ENCODE measurements around the gene PITPNC1.
"Not testable (repeated sequence)": the region's sequence is repeated elsewhere in the genome, so short reads cannot be mapped to it uniquely, and the experiment has no call there.

The PITPNC1 gene

DNA sequence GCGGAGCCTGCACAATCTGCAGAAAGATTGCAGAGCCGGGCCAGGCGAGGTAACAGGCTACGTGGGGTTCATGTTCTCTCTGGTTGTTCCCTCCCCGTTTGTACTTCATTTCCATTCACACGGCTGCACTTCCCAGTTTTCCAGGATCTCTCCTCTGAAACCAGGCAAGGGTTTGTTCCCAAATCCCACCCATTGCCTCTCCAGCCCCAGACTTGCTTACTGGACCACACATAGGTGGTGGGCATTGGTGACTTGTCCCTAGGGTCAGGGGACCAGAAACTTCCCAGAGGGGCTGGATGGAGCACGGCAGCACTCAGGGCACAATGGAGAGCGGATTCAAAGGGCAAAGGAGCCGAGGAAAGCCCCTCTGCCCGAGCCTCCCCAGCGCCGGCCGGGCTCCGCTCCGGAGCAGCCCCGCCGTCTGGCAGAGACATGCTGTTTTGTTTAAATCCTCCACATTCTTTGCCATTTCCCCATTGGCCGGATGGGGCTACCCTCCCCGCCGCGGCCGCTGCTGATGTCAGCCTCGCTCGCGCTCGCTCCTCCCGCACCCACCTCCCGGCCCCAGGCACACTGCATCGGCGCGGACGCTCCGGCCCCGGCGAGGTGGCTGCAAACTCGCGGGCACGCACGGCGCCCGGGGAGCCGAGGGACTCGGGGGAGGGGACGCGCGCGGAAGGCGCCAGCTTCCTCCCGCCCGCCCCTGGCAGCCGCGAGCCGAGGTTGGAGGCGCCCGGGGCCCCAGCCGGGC, at the start of gene PITPNC1:
PITPNC1 (plus strand) TSS at position 545 of the 751 bp plus-strand sequence.
- DNase-seq: peak; percentile 90

DNA sequence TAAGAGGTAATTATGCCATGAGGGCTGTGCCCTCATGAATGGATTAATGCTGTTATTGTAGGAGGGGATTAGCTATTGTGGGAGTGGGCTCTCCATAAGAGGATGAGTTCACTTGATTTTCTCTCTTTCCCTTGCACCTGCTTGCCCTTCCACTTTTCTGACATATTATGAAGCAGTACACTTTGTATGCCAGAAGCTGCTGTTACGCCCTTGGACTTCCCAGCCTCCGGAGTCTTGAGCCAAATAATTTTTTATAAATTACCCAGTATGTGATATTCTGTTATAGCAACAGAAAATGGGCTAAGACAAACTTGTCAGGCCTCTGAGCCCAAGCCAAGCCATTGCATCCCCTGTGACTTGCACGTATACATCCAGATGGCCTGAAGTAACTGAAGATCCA, 49.1 kb upstream of the PITPNC1 start:
- no peak for DNase-seq

DNA sequence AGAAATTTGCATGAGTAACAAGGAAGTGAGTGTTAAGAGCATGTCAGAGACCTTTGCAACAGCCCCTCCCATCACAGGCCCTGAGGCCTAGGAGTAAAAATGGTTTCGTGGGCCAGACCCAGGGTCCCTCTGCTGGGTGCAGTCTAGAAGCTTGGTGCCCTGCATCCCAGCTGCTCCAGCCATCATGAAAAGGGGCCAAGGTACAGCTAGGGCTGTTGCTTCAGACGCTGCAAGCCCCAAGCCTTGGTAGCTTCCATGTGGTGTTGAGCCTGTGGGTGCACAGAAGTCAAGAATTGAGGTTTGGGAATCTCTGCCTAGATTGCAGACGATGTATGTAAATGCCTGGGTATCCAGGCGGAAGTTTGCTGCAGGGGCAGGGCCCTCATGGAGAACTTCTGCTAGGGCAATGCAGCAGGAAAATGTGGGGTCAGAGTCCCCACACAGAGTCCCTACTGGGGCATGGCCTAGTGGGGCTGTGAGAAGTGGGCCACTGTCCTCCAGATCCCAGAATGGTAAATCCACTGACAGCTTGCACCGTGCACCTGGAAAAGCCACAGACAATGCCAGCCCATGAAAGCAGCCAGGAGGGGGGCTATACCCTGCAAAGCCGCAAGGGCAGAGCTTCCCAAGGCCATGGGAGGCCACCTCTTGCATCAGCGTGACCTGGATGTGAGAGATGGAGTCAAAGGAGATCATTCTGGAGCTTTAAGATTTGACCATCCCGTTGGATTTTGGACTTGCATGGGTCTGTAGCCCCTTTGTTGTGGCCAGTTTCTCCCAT, 45.5 kb upstream of the PITPNC1 start:
- DNase-seq: not testable (repeated sequence)

DNA sequence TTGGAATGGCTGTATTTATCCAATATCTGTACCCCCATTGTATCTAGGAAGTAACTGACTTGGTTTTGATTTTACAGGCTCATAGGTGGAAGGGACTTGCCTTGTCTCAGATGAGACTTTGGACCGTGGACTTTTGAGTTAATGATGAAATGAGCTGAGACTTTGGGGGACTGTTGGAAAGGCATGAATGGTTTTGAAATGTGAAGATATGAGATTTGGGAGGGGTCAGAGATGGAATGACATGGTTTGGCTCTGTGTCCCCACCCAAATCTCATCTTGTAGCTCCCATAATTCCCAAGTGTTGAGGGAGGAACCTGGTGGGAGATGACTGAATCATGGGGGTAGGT, 44.9 kb upstream of the PITPNC1 start:
- not testable (repeated sequence) for DNase-seq

DNA sequence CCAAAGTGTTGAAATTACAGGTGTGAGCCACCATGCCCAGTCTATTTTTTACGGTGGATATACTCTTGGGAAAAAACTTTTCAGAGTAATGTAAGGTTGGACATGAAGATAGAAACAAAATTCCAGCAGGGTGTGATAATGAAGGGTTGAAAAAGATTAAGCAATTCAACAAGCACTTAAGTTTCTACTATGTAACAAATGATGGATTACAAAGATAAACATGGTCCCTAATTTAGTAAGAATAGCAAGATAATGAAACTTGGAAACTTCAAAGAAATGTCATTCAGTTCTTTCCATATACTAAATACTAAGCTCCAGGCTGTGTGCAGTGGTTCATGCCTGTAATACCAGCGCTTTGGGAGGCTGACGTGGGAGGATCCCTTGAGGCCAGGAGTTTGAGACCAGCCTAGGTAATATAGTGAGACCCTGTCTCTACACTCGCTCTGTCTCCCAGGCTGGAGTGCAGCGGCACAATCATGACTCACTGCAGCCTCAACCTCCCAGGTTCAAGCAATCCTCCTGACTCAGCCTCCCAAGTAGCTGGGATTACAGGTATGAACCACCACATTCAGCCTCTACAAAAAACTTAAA, 41.7 kb upstream of the PITPNC1 start:
- DNase-seq: no peak

DNA sequence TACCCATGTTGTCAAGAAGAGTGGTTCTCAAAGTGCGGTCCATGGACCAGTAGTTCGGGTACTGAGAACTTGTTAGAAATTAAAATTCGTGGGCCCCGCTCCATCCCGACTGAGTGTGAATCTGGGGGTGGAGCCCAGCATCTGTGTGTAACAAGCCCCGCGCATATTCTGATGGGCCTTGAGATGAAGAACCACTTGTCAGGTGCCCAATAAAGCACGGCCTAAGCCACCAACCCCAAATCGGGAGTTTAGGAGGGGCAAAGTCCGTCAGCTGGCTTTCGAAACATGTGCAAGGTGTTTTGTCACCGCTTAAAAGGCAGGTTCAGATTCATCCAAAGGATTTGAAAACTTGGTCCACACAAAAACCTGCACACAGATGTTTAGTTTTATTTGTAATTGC, 40.2 kb upstream of the PITPNC1 start:
- DNase-seq: no peak

DNA sequence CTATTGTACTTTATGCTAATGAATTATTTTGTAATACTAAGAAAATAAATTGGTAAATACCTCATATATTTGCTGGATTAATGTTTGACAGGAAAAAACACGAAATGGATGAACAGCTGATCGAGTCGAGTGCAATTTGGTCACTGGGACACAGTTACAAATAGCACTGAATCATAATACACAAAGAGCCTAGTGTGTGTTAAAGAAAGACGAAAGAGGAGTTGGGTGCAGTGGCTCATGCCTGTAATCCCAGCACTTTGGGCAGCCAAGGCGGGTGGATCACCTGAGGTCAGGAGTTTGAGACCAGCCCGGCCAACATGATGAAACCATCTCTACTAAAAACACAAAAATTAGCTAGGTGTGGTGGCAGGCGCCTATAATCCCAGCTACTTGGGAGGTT, 38.7 kb upstream of the PITPNC1 start:
- DNase-seq: not testable (repeated sequence)

DNA sequence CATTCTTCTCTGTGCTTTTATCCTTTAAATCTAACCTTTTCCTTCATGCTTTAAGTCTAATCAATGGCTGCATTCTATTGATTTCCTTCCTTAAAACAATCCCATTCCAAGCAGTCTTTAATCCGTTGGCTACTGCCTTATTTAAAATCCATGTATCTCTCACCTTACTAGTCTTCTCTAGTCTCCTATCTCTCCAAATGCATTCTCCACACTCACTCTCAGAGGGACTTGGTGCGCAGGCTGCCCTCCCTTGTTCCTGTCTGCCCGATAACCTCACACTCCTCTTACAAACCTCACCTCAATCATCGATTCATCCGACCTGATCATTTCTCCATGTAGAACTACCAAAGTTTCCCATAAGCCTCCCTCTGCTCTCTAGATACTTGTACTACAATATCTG, 33.8 kb upstream of the PITPNC1 start:
- no peak for DNase-seq

DNA sequence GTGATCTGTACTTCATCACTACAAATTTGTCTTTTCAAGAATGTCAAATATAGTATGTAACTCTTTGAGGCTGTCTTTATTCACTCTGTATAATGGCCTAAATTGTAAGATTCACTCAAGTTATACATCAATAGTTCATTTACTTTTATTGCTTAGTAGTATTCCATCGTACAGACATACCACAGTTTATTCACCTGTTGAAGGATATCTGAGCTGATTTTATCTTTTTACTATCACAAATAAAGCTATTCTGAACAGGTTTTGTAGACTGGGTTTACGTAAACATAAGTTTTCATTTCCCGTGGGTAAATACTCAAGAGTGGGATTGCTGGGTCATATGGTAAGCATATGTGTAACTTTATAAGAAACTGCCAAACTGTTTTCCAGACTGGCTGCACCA, 29.3 kb upstream of the PITPNC1 start:
- no peak for DNase-seq

DNA sequence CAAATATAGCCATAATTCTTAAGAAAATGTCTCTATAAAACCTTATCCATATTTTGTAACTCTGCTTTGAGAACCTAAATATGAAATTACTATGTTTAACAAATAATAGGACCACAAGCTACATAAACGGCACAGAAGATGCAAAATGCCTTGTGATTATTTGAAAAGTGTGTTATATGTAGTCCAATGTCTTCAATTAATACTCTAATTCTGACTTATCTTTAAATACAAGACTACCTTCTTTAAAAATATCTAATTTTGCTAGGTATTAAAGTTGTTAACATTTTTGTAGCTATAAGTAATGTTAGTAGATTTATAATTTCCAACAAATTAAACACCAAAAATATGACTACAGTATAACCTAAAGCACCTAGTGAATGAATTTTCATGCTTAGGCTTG, 27.7 kb upstream of the PITPNC1 start:
- DNase-seq: no peak

DNA sequence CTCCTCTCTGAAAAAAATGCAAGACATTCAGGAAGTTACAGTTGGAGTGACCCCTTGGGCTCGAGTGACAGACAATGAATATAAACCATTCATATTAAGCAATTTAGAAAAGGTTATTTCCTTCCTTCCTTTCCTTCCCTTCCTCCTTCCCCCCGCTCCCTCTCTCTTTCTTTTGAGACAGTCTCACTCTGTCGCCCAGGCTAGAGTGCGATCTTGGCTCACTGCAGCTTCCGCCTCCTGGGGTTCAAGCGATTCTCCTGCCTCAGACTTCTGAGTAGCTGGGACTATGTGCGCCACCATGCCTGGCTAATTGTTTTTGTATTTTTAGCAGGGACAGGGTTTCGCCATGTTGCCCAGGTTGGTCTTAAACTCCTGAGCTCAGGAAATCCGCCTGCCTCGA, 23.9 kb upstream of the PITPNC1 start:
- DNase-seq: no peak

DNA sequence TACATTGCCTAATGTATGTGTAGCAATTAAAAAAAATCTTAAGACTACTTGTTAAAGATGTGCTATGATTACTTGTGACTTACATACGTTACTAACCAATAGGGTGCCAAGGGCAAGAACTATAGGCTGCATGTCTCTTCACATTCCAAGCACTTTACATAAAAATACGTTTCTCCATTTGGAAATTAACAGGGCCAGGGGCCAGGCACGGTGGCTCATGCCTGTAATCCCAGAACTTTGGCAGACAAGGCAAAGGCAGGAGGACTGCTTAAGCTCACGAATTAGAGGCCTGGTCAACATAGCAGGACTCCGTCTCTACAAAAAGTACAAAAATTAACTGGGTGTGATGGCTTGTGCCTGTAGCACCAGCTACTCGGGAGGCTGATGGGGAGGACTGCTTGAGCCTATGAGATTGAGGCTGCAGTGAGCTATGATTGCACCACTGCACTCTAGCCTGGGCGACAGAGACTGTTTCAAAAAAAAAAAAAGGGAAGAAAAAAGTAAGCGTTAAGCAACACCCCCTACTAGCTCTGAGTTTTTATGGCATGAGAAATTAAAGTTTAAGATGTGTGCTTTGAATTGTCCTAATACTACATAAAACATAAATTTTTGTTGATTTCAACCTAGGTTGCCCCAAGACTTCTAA, 23.0 kb upstream of the PITPNC1 start:
- no peak for DNase-seq

DNA sequence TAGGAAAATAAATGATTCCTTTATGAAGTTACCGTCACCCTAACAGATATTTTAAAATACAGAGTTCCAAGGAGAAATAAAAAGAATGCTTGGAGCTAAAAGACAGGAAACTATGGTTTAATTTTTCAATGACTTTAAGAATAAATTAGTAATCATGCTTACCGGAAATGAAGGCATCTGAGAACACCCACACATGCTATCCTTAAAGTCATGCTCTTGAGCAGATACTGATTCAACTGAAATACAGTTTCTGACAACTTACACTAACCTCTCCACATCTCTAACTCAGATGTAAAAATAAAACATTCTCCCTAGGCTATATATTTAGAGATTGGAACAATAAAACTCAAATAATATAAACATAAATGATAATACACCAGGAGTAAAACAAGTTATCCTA, 18.5 kb upstream of the PITPNC1 start:
- DNase-seq: no peak

DNA sequence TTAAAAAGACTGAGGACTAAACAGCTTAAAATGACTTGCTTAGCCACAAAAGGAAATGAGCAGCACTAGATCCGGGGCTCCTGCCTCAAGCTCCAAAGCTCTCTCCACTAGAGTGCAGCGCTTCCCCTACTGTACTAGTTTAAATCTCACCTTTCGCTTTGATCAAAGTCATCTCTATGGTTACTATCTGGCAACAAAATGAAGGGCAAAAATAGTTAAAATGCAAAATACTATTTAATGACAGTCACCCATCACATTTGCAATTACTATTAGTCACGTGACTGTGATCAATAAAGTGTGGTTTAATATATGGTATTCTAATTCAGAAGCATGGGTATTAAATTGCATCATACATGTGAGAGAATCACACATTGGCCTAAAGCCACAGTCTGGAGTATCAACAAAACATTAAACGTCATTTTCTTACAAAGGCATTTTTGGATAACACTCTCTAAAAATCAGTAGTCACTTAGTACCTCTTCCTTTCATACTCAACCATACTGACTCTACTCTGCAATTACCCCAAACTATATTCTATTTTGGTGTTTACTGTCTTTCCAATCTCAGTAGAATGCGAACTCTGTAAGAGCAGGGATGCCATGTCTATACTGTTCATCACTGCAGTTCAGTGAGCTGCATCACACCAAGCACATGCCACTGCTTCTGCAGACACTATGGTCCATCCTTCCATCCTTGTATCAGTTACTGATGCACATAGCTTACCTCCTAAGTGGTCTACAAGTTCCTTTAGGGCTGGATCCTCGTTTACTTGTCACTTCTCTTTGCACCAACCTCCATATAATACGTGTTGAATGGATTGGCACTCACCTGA, 16.9 kb upstream of the PITPNC1 start:
- no peak for DNase-seq

DNA sequence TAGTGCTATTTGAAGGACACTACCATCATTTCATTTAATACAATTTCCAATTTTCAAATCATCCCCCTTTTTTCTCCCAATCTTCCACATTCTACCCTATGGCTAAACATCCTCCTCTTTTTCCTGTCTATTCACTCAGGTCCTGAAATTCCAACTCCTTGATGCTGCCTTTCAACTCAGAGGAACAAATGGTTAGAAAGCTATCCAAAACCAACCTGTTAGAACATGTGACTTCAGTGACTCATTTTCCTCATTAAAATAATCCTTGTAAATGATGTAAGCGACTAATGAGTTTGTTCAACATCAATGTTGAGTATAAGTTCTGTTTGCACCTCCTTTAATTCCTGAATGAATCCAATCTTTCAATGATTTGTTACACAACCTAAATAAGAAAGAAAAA, 16.2 kb upstream of the PITPNC1 start:
- no peak for DNase-seq

DNA sequence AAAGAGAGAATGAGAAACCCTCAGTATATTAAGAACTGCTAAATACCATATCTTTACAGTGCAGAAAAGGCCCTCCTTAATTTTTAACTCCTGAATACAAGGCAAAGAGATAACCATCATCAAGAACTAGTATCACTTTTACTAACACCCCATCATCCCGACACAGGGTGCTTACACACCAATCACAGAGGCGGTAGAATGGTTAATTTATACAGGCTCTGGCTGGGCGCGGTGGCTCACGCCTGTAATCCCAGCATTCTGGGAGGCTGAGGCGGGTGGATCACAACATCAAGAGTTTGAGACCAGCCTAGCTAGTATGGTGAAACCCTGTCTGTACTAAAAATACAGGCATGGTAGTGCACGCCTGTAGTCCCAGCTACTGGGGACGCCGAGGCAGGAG, 14.9 kb upstream of the PITPNC1 start:
- no peak for DNase-seq

DNA sequence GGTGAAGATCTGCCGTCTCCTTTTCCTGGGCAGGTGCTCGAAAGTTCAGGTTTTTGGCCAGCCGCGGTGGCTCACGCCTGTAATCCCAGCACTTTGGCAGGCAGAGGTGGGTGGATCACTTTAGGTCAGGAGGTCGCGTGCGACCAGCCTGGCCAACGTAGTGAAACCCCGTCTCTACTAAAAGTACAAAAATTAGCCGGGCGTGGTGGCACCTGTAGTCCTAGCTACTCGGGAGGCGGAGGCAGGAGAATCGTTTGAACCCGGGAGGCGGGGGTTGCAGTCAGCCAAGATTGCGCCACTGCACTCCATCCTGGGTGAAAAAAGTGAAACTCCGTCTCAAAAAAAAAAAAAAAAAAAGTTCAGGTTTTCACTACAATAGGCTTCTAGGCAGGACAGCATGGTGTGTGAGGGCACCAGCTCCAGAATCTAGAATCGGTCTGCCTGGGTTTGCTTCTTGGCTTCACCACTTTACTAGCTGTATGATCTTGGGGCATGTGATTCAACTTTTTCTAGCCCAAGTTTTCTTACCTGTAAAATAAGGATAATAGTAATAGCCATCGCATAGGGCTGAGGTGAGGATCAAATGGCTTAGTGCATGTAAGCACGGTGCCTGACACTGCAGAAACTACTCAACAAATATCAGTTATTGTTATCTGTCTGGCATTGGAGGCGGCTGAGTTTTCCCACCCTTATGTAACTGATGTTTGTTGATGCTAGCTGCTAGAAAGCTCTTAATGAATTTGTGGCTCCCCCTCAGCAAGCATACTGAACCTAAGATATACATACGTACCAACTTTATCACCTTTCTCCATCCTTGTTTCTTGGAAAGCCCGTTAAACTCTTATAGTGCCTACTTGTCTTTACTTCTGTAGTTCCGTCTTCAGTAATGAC, 12.0 kb upstream of the PITPNC1 start:
- DNase-seq: no peak

DNA sequence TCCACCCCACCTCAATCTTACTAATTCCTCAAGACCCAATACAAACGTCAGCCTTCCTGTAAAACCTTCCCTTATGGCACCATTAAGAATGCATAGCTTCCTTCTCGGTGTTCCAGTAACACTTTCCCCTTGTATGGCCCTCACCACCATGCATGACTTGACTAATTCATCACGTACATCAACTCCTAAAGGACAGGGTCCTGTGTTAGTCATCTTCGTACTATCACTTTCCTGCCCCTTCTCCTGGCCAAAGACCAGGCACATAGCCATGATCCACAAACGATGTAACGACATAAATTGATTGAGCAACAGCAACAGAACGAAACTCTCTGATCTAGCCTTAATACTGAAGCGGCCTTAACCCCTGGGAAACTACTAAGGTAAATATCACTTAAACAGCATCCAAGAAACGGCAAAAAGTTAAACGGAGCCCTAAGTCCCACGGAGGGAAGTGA, 11.3 kb upstream of the PITPNC1 start:
- no peak for DNase-seq

DNA sequence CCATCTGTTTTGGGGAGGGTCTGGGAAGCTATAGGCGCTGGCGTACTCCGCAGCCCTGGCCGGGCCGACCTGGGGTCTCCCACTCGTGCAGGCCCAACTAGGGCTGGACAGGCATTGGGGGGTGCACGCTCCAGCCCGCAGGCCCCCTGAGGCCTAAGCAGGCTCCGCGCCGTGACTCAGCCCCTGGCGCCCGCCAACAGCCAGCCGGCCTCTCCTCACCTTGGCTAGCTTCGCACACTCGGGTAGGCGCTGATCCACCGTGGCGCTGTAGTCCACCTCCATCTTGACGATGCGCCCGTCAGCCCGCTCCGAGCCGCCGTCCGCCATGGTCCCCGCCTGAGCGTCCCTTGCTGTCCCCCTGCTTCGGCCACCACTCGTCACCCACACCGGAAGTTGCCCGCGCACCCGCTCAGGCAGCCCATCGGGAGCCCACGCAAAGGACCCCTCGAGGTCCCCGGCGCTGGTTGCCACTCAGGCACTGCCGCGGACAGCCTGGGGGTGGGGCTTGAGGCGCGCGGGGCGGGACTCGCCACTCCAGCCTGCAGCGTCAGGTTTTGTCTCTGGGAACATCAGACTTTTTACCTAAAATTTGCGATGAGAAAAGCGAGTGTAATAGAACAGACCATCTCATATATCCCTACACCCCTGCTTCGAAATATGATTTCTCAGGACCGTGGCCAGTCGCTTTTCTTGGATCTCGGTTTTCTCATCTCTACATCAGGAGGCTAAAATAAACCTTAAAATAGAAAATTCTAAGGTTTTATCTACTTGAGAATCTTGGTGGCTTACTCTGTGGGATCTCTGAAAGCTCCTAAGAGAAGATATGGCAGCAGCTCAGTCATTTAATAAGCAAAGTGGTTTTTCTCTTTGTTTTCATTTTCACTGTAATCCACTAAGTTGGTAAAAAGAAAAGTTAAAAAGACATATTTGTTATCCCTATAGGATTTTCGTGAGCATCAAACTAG, 10.6 kb upstream of the PITPNC1 start, which contains the start of gene PSMD12:
PSMD12 (minus strand) TSS at position 385 of the 965 bp plus-strand sequence; CDS start at position 327, 58 bp downstream.
- DNase-seq: peak; percentile 90

DNA sequence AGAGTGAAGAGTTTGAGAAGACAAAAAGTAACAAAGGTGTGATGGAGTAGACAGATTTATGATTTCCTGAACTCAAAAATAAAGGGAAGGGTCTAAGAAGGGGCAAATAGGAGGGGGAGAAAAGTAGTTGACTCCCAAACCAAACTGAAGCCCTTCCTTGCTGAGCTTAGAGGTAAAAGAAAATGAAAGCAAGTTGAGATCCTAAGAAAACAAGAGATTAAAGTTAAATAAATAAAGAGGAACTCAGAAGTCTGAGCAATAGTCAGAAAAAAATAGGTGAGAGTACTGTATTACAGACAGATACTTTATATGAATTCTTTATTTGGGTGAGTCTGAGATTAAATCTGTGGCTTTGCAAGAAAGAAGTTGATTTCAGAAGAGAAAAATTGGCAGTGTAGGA, 7.4 kb upstream of the PITPNC1 start:
- no peak for DNase-seq

Data from NK-92 treated with Interleukin-12 subunit alpha and Interleukin-12 subunit beta, amount 100 ng/mL, for 24 hours (cell line).